ENCODE results near the gene TOPBP1. TPM values are rescaled to one million over a fixed set of nuclear protein-coding genes. Genes with fewer than 3 reads are reported as not detected.

Gene TOPBP1
- total and polyA plus RNA-seq, 9 of the 15 experiments (the other 6 are each of a cell fraction or from before 2014, with no cell fraction given), result 16.6 to 77.6 (median 58.2) TPM

DNA sequence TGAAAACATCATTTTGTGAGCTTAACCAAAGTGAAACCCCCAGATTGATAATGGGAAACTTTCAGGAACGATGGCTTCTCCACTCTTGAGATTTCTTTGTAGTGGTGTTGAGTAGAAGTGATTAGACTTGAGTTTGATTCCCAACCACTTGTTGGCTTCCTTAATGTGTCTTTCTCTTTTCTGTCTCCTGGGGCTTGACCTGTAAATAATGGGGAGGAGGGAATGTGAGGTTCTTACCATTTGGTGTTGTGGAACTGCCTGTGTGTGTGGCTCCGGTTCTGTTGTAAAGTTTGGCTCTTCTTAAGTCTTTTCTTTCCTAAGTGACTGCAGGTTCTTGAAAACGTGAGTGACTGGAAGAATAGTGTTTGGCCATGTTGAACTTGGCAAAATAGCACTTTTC lies 85.6 kb downstream of the TOPBP1 start:
- no peak overlapping the region for H2AFZ ChIP-seq (ENCODE audit: low read depth, low read length)
- intact Hi-C loops (cut with micrococcal nuclease), result loop anchor here (10.0 kb wide), 1 partner anchor 851 kb away; the partner anchor contains the start of gene NPHP3
- H3K27me3 ChIP-seq (ENCODE audit: control insufficient read depth in 2 of 2, insufficient read depth in 2 of 2, low read length in 2 of 2), result no peaks in the 10 kb centered on the region
- no TSS peak for BruUV-seq (replicated peaks)
- no peak for ATAC-seq
- ChIA-PET POLR2A (interaction anchor here (2.1 kb wide), 1 partner anchor 12 kb away, joined by 6 read pairs; no protein-coding TSS in a partner anchor), CTCF (ENCODE audit: low intra/inter-chr PET ratio) (no interaction called here)
- H3K4me2 ChIP-seq (ENCODE audit: insufficient read depth, low read length), result peak overlapping the region; percentile 46
- H3K9ac ChIP-seq (ENCODE audit: insufficient read depth in 1 of 2, low read depth in 2 of 2, low read length in 2 of 2), result peak overlapping the region in 1 of 2 experiments; percentile 81; a peak in 1 of 4 replicates
- H4K20me1 ChIP-seq (replicated peaks; ENCODE audit: control insufficient read depth, insufficient read depth, low read length), result peaks cover 29% of the 10 kb centered on the region
- H3K4me1 ChIP-seq (replicated peaks in 1 of 2; ENCODE audit: control insufficient read depth in 2 of 2, insufficient read depth in 2 of 2, low read length in 2 of 2), result peaks cover 7 to 22% of the 10 kb centered on the region in 2 experiments; a peak in 4 of 5 replicates
- in situ Hi-C loops (cut with MboI), result no loop called here
- no peaks in the 10 kb centered on the region for H3K9me1 ChIP-seq (ENCODE audit: control insufficient read depth, insufficient read depth, low read length)
- no peak for FAIRE-seq
- H3K27ac ChIP-seq (ENCODE audit: extremely low read depth, low read depth, low read length), result no peak overlapping the region
- DNase-seq (ENCODE audit: extremely low read depth in 1 of 4, low spot score in 3 of 4), result no peak
- H3K79me2 ChIP-seq (ENCODE audit: control insufficient read depth, insufficient read depth, low read length), result peaks cover 71% of the 10 kb centered on the region
- peaks cover 58% of the 10 kb centered on the region for H3K36me3 ChIP-seq (ENCODE audit: control insufficient read depth, insufficient read depth, low read length)
- no peaks in the 10 kb centered on the region for H3K9me3 ChIP-seq (replicated peaks; ENCODE audit: control insufficient read depth, insufficient read depth, low read depth, low read length)
- WGBS (ENCODE audit: insufficient coverage, low coverage, missing lambda C conversion rate), result 3% methylated on average over 3 of the region's 3 CpGs
- peak overlapping the region; percentile 80; the same call in 1 of the 2 replicates for H3K4me3 ChIP-seq
- TF ChIP-seq SREBF1 (IDR thresholded peaks at IDR 0.05; ENCODE audit: borderline replicate concordance, low read depth, low read length) (no peak), ZNF77 (CRISPR knock-in tag; IDR thresholded peaks at IDR 0.05) (no peak), NR2C2 (CRISPR knock-in tag; IDR thresholded peaks at IDR 0.05) (no peak), NR2C2 (tag; IDR thresholded peaks at IDR 0.05) (no peak), POLR2B (IDR thresholded peaks at IDR 0.05; ENCODE audit: low read depth, partially characterized antibody) (no peak), MYNN (IDR thresholded peaks at IDR 0.05) (no peak), MYNN (CRISPR knock-in tag; IDR thresholded peaks at IDR 0.05) (no peak), RAD21 (CRISPR knock-in tag; conservative IDR thresholded peaks at IDR 0.05 in 1 of 2, IDR thresholded peaks at IDR 0.05 in 1 of 2) (no peak), ELF4 (CRISPR knock-in tag; IDR thresholded peaks at IDR 0.05) (no peak), SMC3 (conservative IDR thresholded peaks at IDR 0.05; ENCODE audit: insufficient read depth, low read depth, low read length) (no peak), TAF15 (IDR thresholded peaks at IDR 0.05; ENCODE audit: low read depth, low read length) (no peak), NFATC3 (IDR thresholded peaks at IDR 0.05) (no peak), CBX5 (IDR thresholded peaks at IDR 0.05; ENCODE audit: borderline replicate concordance, low read depth) (no peak), RNF2 (IDR thresholded peaks at IDR 0.05) (no peak), ZNF354B (CRISPR knock-in tag; IDR thresholded peaks at IDR 0.05) (no peak)
- TF ChIP-seq, protein P1, sequence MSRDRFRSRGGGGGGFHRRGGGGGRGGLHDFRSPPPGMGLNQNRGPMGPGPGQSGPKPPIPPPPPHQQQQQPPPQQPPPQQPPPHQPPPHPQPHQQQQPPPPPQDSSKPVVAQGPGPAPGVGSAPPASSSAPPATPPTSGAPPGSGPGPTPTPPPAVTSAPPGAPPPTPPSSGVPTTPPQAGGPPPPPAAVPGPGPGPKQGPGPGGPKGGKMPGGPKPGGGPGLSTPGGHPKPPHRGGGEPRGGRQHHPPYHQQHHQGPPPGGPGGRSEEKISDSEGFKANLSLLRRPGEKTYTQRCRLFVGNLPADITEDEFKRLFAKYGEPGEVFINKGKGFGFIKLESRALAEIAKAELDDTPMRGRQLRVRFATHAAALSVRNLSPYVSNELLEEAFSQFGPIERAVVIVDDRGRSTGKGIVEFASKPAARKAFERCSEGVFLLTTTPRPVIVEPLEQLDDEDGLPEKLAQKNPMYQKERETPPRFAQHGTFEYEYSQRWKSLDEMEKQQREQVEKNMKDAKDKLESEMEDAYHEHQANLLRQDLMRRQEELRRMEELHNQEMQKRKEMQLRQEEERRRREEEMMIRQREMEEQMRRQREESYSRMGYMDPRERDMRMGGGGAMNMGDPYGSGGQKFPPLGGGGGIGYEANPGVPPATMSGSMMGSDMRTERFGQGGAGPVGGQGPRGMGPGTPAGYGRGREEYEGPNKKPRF (IDR thresholded peaks at IDR 0.05; ENCODE audit: low read depth, low read length), result no peak
- TF ChIP-seq, protein P2, sequence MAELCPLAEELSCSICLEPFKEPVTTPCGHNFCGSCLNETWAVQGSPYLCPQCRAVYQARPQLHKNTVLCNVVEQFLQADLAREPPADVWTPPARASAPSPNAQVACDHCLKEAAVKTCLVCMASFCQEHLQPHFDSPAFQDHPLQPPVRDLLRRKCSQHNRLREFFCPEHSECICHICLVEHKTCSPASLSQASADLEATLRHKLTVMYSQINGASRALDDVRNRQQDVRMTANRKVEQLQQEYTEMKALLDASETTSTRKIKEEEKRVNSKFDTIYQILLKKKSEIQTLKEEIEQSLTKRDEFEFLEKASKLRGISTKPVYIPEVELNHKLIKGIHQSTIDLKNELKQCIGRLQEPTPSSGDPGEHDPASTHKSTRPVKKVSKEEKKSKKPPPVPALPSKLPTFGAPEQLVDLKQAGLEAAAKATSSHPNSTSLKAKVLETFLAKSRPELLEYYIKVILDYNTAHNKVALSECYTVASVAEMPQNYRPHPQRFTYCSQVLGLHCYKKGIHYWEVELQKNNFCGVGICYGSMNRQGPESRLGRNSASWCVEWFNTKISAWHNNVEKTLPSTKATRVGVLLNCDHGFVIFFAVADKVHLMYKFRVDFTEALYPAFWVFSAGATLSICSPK (IDR thresholded peaks at IDR 0.05; ENCODE audit: borderline replicate concordance), result no peak
- TF ChIP-seq, protein P3, sequence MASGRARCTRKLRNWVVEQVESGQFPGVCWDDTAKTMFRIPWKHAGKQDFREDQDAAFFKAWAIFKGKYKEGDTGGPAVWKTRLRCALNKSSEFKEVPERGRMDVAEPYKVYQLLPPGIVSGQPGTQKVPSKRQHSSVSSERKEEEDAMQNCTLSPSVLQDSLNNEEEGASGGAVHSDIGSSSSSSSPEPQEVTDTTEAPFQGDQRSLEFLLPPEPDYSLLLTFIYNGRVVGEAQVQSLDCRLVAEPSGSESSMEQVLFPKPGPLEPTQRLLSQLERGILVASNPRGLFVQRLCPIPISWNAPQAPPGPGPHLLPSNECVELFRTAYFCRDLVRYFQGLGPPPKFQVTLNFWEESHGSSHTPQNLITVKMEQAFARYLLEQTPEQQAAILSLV (tag; IDR thresholded peaks at IDR 0.05), result no peak
